IMR-90 (cell line): ENCODE results near the gene IL22RA2. TPM values are rescaled to one million over a fixed set of nuclear protein-coding genes. Genes with fewer than 3 reads are reported as not detected.

Source experiments
- ATAC-seq: fragments of 200-7000 bp; cut with Tn5 transposase; 2 replicates; pipeline ENCODE4 v1.9.1; 2020; ENCODE audit warnings: low read depth, mild to moderate bottlenecking, moderate library complexity
- BruUV-seq: library from RNA; stranded (reverse); fragments of 400-500 nt; replicated peaks from 2 replicates; lab custom pipeline; 2021; lab: Mats Ljungman, UMichigan
- CTCF ChIA-PET: fragments of 300-600 bp; formaldehyde crosslinking; extraction: SDS; loops from one replicate; lab custom pipeline; 2021; ENCODE audit warnings: antibody characterized with exemption; lab: Yijun Ruan, JAX
- POLR2A ChIA-PET: fragments of 300-600 bp; sonication (Branson Sonifier 250); formaldehyde crosslinking; loops from one replicate; lab custom pipeline; 2022; ENCODE audit warnings: antibody characterized with exemption; ENCODE audit not compliant: unreplicated experiment; lab: Charles Lee
- DNase-seq: peaks from one replicate; pipeline ENCODE4 v3.0.0; 2013
- H2AFZ ChIP-seq: replicated peaks from 2 replicates; pipeline ENCODE3; 2013; ENCODE audit warnings: low read length, mild to moderate bottlenecking; ENCODE audit not compliant: poor library complexity
- H2AK5ac ChIP-seq: 2 replicates; pipeline ENCODE4 v1.6.1; 2013; ENCODE audit warnings: low read depth, low read length, inconsistent platforms
- H2AK9ac ChIP-seq: replicated peaks from 2 replicates; pipeline ENCODE3; 2013; ENCODE audit warnings: mild to moderate bottlenecking, low read depth, low read length, moderate library complexity; ENCODE audit not compliant: poor library complexity
- H2BK120ac ChIP-seq: 2 replicates; pipeline ENCODE4 v1.6.1; 2013; ENCODE audit warnings: low read depth, low read length, inconsistent platforms
- H2BK15ac ChIP-seq: 3 replicates; pipeline ENCODE4 v1.6.1; 2013; ENCODE audit warnings: low read depth, low read length, inconsistent platforms
- H2BK20ac ChIP-seq: 2 replicates; pipeline ENCODE4 v1.6.1; 2013; ENCODE audit warnings: low read depth, mild to moderate bottlenecking, inconsistent platforms, low read length, moderate library complexity
- H2BK5ac ChIP-seq: 2 replicates; pipeline ENCODE4 v1.6.1; 2013; ENCODE audit warnings: mild to moderate bottlenecking, low read depth, low read length, inconsistent platforms; ENCODE audit not compliant: poor library complexity, severe bottlenecking
- H3K14ac ChIP-seq: replicated peaks from 2 replicates; pipeline ENCODE4 v1.6.1; 2013; ENCODE audit warnings: low read depth, low read length, inconsistent platforms
- H3K18ac ChIP-seq: 2 replicates; pipeline ENCODE4 v1.6.1; 2013; ENCODE audit warnings: low read depth, low read length, control low read depth
- H3K23ac ChIP-seq: 2 replicates; pipeline ENCODE4 v1.6.1; 2013; ENCODE audit warnings: low read depth, low read length, inconsistent platforms
- H3K27ac ChIP-seq: 2 replicates; pipeline ENCODE4 v1.5.1; 2013; ENCODE audit warnings: mild to moderate bottlenecking, control low read depth, low read length; ENCODE audit not compliant: insufficient read depth
- H3K27me3 ChIP-seq: 2 replicates; pipeline ENCODE4 v1.6.1; 2013; ENCODE audit warnings: low read length; ENCODE audit not compliant: control insufficient read depth, insufficient read depth
- H3K36me3 ChIP-seq: 2 replicates; pipeline ENCODE4 v1.6.1; 2013; ENCODE audit warnings: low read length, mixed read lengths; ENCODE audit not compliant: control insufficient read depth, insufficient read depth
- H3K4ac ChIP-seq: 2 replicates; pipeline ENCODE4 v1.6.1; 2013; ENCODE audit warnings: low read depth, low read length, inconsistent platforms
- H3K4me1 ChIP-seq: 2 replicates; pipeline ENCODE4 v1.6.1; 2013; ENCODE audit warnings: low read length, mixed read lengths; ENCODE audit not compliant: control insufficient read depth, insufficient read depth
- H3K4me2 ChIP-seq: 2 replicates; pipeline ENCODE4 v1.6.1; 2013; ENCODE audit warnings: low read depth, mild to moderate bottlenecking, control low read depth, low read length, moderate library complexity
- H3K4me3 ChIP-seq: 2 replicates; pipeline ENCODE4 v1.5.1; 2013; ENCODE audit warnings: low read depth, mild to moderate bottlenecking, control low read depth, low read length, moderate library complexity; ENCODE audit not compliant: insufficient read depth
- H3K56ac ChIP-seq: 2 replicates; pipeline ENCODE4 v1.6.1; 2013; ENCODE audit warnings: low read length, inconsistent platforms; ENCODE audit not compliant: insufficient read depth; ENCODE audit errors: extremely low read depth
- H3K79me1 ChIP-seq, 2 experiments: 2 replicates each; pipeline ENCODE4 v1.6.1; 2013; ENCODE audit warnings: low read length in 2 of 2, inconsistent platforms in 1 of 2, low read depth in 1 of 2
- H3K9ac ChIP-seq: 2 replicates; pipeline ENCODE4 v1.6.1; 2013; ENCODE audit warnings: low read depth, low read length, control low read depth
- H3K9me1 ChIP-seq: 2 replicates; pipeline ENCODE4 v1.6.1; 2013; ENCODE audit warnings: low read length, inconsistent platforms; ENCODE audit not compliant: insufficient read depth
- H3K9me3 ChIP-seq: 2 replicates; pipeline ENCODE4 v1.6.1; 2013; ENCODE audit warnings: low read length; ENCODE audit not compliant: control insufficient read depth, insufficient read depth
- H4K20me1 ChIP-seq: 2 replicates; pipeline ENCODE4 v1.6.1; 2013; ENCODE audit warnings: low read length, inconsistent platforms; ENCODE audit not compliant: insufficient read depth
- H4K5ac ChIP-seq: 2 replicates; pipeline ENCODE4 v1.6.1; 2013; ENCODE audit warnings: mild to moderate bottlenecking, low read depth, low read length, control low read depth
- H4K8ac ChIP-seq, 2 experiments: 2 replicates each; pipeline ENCODE4 v1.6.1; 2013; ENCODE audit warnings: low read depth in 2 of 2, low read length in 2 of 2, control low read depth in 1 of 2, inconsistent platforms in 1 of 2
- H4K91ac ChIP-seq: 2 replicates; pipeline ENCODE4 v1.6.1; 2013; ENCODE audit warnings: low read depth, low read length, inconsistent platforms; ENCODE audit not compliant: insufficient read depth
- BHLHE40 ChIP-seq: fragments of 150-350 bp; IDR thresholded peaks from 2 replicates; pipeline ENCODE4 v1.6.1; 2016; ENCODE audit warnings: mild to moderate bottlenecking, low read depth, low read length
- CEBPB ChIP-seq: IDR thresholded peaks from 2 replicates; pipeline ENCODE4 v1.6.1; 2012; ENCODE audit warnings: low read depth, low read length, improper control_type of control experiment
- CHD1 ChIP-seq: IDR thresholded peaks from 2 replicates; pipeline ENCODE4 v1.6.1; 2012; ENCODE audit warnings: low read depth, low read length, improper control_type of control experiment
- ELK1 ChIP-seq: fragments of 150-350 bp; IDR thresholded peaks from 2 replicates; pipeline ENCODE4 v1.6.1; 2016; ENCODE audit warnings: low read depth, mild to moderate bottlenecking, low read length, moderate library complexity, borderline replicate concordance
- FOS ChIP-seq: fragments of 150-350 bp; IDR thresholded peaks from 2 replicates; pipeline ENCODE4 v1.6.1; 2016; ENCODE audit warnings: low read depth, low read length
- MAFK ChIP-seq: IDR thresholded peaks from 2 replicates; pipeline ENCODE4 v1.6.1; 2012; ENCODE audit warnings: low read depth, low read length, improper control_type of control experiment
- MAZ ChIP-seq: IDR thresholded peaks from 2 replicates; pipeline ENCODE4 v1.6.1; 2012; ENCODE audit warnings: low read depth, mild to moderate bottlenecking, low read length, improper control_type of control experiment, moderate library complexity, borderline replicate concordance
- MXI1 ChIP-seq: IDR thresholded peaks from 2 replicates; pipeline ENCODE4 v1.6.1; 2012; ENCODE audit warnings: low read depth, mild to moderate bottlenecking, low read length, moderate library complexity, borderline replicate concordance
- NFE2L2 ChIP-seq: fragments of 150-350 bp; IDR thresholded peaks from 2 replicates; pipeline ENCODE4 v1.6.1; 2016; ENCODE audit warnings: low read depth, mild to moderate bottlenecking, low read length
- POLR2A ChIP-seq: IDR thresholded peaks from 2 replicates; pipeline ENCODE4 v1.6.1; 2012; ENCODE audit warnings: mild to moderate bottlenecking, low read depth, low read length
- RAD21 ChIP-seq: IDR thresholded peaks from 2 replicates; pipeline ENCODE4 v1.6.1; 2012; ENCODE audit warnings: low read length, improper control_type of control experiment
- RCOR1 ChIP-seq: IDR thresholded peaks from 2 replicates; pipeline ENCODE4 v1.6.1; 2012; ENCODE audit warnings: mild to moderate bottlenecking, low read length, improper control_type of control experiment; ENCODE audit not compliant: insufficient replicate concordance
- RFX5 ChIP-seq: IDR thresholded peaks from 2 replicates; pipeline ENCODE4 v1.8.0; 2012; ENCODE audit warnings: low read depth, mild to moderate bottlenecking, low read length, moderate library complexity
- SMC3 ChIP-seq: fragments of 150-350 bp; IDR thresholded peaks from 2 replicates; pipeline ENCODE4 v1.6.1; 2016; ENCODE audit warnings: low read depth, mild to moderate bottlenecking, antibody characterized with exemption, low read length, moderate library complexity
- WGBS, 2 experiments: methylation state at CpG; one replicate each; pipeline versions ENCODE4 v1.1.5 to v1.1.7; 2013; ENCODE audit warnings: missing lambda C conversion rate in 2 of 2; ENCODE audit not compliant: insufficient read length in 1 of 2; ENCODE audit errors: extremely low coverage in 2 of 2; 5-methylcytosine and 5-hydroxymethylcytosine counted together
- dilution Hi-C: fragments of 300-500 bp; cut with HindIII; formaldehyde crosslinking; loops from one replicate; pipeline ENCODE4 v1.14.3; 2018; ENCODE audit warnings: low sequenced_read_pairs; ENCODE audit not compliant: unreplicated experiment
- in situ Hi-C: fragments of 300-500 bp; cut with MboI; formaldehyde crosslinking; loops from 3 replicates; pipeline ENCODE4 v1.14.3; 2019; ENCODE audit warnings: low sequenced_read_pairs, inconsistent platforms, mixed read lengths
- intact Hi-C: fragments of 100-400 bp; cut with micrococcal nuclease; formaldehyde crosslinking; loops from 2 replicates; pipeline ENCODE4 v1.10.0; 2022
- polyA plus RNA-seq, 3 experiments: library from polyadenylated mRNA; depleted of rRNA; stranded (reverse); fragments of >200 nt; gene quantifications; 2 replicates each; pipeline ENCODE4 v1.2.3, GENCODE V29; 2012; ENCODE audit warnings: low replicate concordance in 1 of 3
- total RNA-seq: library from RNA; depleted of rRNA; stranded (reverse); fragments of >200 nt; gene quantifications from 2 replicates; pipeline ENCODE4 v1.2.3, GENCODE V29; 2012
- TF ChIP-seq, protein P1 (sequence below): conservative IDR thresholded peaks from 2 replicates; pipeline ENCODE4 v1.5.1; 2012; ENCODE audit warnings: mild to moderate bottlenecking, low read depth, low read length, improper control_type of control experiment
- TF ChIP-seq, protein P2 (sequence below): fragments of 150-350 bp; IDR thresholded peaks from 2 replicates; pipeline ENCODE4 v1.6.1; 2017; ENCODE audit warnings: mild to moderate bottlenecking, antibody characterized with exemption, low read length, low read depth

The IL22RA2 gene
- total and polyA plus RNA-seq, 2 of the 4 experiments (the other 2 are of a cell fraction), result not detected

GRCh38 chr6:137107767-137108105 is 65.7 kb downstream of the IL22RA2 start:
- Histone ChIP-seq H3K56ac (no peak overlapping the region), H3K4ac (no peak overlapping the region), H3K14ac (no peak overlapping the region), H2BK20ac (no peak overlapping the region), H4K8ac (no peak overlapping the region), H3K27me3 (no peaks in the 10 kb centered on the region), H3K79me1 (no peaks in the 10 kb centered on the region), H4K91ac (no peak overlapping the region), H3K18ac (no peak overlapping the region), H2AK9ac (no peak overlapping the region), H3K4me2 (no peak overlapping the region), H3K9me3 (no peaks in the 10 kb centered on the region), H3K23ac (no peak overlapping the region), H2BK5ac (no peak overlapping the region), H3K27ac (no peak overlapping the region), H2AK5ac (no peak overlapping the region), H2AFZ (no peak overlapping the region), H3K9ac (no peak overlapping the region), H2BK120ac (no peak overlapping the region), H2BK15ac (no peak overlapping the region), H4K20me1 (no peaks in the 10 kb centered on the region), H3K9me1 (no peaks in the 10 kb centered on the region), H3K4me3 (no peak overlapping the region), H3K36me3 (no peaks in the 10 kb centered on the region), H4K5ac (no peak overlapping the region), H3K4me1 (no peaks in the 10 kb centered on the region)
- intact Hi-C loops (no loop called here), dilution Hi-C loops (no loop called here), in situ Hi-C loops (no loop called here)
- POLR2A ChIA-PET, result no interaction called here
- BruUV-seq, result no TSS peak
- ATAC-seq (no peak), DNase-seq (no peak)
- CTCF ChIA-PET, result no interaction called here
- TF ChIP-seq RAD21, result no peak
- TF ChIP-seq MAFK, result no peak
- no peak for TF ChIP-seq MAZ
- TF ChIP-seq CEBPB, result no peak
- TF ChIP-seq RCOR1, result no peak
- no peak for TF ChIP-seq ELK1
- TF ChIP-seq BHLHE40, result no peak
- no peak for TF ChIP-seq MXI1
- no peak for TF ChIP-seq SMC3
- TF ChIP-seq FOS, result no peak
- no peak for TF ChIP-seq CHD1
- TF ChIP-seq, protein P1, sequence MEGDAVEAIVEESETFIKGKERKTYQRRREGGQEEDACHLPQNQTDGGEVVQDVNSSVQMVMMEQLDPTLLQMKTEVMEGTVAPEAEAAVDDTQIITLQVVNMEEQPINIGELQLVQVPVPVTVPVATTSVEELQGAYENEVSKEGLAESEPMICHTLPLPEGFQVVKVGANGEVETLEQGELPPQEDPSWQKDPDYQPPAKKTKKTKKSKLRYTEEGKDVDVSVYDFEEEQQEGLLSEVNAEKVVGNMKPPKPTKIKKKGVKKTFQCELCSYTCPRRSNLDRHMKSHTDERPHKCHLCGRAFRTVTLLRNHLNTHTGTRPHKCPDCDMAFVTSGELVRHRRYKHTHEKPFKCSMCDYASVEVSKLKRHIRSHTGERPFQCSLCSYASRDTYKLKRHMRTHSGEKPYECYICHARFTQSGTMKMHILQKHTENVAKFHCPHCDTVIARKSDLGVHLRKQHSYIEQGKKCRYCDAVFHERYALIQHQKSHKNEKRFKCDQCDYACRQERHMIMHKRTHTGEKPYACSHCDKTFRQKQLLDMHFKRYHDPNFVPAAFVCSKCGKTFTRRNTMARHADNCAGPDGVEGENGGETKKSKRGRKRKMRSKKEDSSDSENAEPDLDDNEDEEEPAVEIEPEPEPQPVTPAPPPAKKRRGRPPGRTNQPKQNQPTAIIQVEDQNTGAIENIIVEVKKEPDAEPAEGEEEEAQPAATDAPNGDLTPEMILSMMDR, result no peak
- no peak for TF ChIP-seq RFX5
- TF ChIP-seq POLR2A, result no peak
- TF ChIP-seq, protein P2, sequence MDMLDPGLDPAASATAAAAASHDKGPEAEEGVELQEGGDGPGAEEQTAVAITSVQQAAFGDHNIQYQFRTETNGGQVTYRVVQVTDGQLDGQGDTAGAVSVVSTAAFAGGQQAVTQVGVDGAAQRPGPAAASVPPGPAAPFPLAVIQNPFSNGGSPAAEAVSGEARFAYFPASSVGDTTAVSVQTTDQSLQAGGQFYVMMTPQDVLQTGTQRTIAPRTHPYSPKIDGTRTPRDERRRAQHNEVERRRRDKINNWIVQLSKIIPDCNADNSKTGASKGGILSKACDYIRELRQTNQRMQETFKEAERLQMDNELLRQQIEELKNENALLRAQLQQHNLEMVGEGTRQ, result no peak
- no peak for TF ChIP-seq NFE2L2
- WGBS, 2 experiments, result no CpG with 5 or more reads among the region's 1 CpG
